ENCODE measurements around the gene DGKE.

DNA sequence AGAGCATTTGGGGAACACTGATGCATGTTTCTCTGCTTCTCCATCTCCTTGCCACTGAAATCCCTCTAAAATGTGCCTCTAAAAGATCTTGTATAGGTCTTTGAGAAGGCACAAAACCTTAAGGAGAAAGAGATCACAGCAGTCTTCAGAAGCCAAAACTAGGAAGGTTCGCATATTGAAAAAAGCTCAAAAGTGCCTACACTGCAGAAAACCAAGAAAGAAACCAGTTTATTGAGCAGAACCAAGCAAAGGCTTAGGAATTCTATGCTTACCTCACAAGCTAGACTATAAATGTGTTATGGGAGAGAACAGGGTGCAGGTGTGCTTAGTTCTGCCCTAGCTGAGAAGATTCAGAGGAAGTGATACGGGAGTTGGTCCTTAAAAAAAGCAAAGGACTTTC is 16.6 kb downstream of the DGKE start:
- TF ChIP-seq CTCF (IDR thresholded peaks at IDR 0.05; ENCODE audit: low read depth, low read length) (no peak), EZH2phosphoT487 (IDR thresholded peaks at IDR 0.05; ENCODE audit: low read depth) (no peak)
